ENCODE data around the gene ARHGEF38.
A peak's percentile ranks its signal among the peaks of the same experiment; 100 is the strongest.

The ARHGEF38 gene

DNA sequence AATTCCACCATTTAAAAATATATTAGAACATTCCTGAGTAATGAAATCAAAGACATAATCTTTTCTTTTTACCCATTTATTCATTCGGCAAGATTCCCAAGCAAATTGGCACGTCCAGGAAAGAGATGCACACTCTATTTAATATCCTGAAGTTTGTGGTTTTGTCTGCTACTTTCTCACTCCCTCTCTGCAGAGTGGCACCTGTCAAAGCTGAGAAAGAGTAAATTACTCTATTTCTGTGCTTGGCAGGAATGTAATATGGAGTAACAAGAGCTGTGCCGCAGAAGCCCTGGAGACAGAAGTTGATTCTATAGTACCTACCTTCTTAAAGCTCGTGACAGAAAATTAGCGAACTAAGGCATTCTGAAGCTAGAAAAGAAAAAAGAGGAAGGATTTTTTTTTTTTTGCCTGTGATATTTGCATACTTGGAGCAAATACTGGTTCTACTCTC is 161.7 kb downstream of the ARHGEF38 start:
- peak; percentile 16 to 62 for DNase-seq (ENCODE audit: low read depth in 1 of 2, low spot score in 1 of 2)
- Histone ChIP-seq H3K27ac (replicated peaks) (peak overlapping the region; percentile 82), H3K27me3 (ENCODE audit: insufficient read depth, poor library complexity, severe bottlenecking) (no peaks in the 10 kb centered on the region), H3K4me3 (replicated peaks; ENCODE audit: insufficient read depth, low read length) (peak overlapping the region; percentile 38)
- TF ChIP-seq, protein P1, sequence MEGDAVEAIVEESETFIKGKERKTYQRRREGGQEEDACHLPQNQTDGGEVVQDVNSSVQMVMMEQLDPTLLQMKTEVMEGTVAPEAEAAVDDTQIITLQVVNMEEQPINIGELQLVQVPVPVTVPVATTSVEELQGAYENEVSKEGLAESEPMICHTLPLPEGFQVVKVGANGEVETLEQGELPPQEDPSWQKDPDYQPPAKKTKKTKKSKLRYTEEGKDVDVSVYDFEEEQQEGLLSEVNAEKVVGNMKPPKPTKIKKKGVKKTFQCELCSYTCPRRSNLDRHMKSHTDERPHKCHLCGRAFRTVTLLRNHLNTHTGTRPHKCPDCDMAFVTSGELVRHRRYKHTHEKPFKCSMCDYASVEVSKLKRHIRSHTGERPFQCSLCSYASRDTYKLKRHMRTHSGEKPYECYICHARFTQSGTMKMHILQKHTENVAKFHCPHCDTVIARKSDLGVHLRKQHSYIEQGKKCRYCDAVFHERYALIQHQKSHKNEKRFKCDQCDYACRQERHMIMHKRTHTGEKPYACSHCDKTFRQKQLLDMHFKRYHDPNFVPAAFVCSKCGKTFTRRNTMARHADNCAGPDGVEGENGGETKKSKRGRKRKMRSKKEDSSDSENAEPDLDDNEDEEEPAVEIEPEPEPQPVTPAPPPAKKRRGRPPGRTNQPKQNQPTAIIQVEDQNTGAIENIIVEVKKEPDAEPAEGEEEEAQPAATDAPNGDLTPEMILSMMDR (IDR thresholded peaks at IDR 0.05; ENCODE audit: insufficient read depth, low read length) = no peak
- no peak for TF ChIP-seq GABPA (IDR thresholded peaks at IDR 0.05; ENCODE audit: low read depth)
- TF ChIP-seq SPI1 (IDR thresholded peaks at IDR 0.05; ENCODE audit: borderline replicate concordance, low read depth) = no peak
- TF ChIP-seq, protein P2, sequence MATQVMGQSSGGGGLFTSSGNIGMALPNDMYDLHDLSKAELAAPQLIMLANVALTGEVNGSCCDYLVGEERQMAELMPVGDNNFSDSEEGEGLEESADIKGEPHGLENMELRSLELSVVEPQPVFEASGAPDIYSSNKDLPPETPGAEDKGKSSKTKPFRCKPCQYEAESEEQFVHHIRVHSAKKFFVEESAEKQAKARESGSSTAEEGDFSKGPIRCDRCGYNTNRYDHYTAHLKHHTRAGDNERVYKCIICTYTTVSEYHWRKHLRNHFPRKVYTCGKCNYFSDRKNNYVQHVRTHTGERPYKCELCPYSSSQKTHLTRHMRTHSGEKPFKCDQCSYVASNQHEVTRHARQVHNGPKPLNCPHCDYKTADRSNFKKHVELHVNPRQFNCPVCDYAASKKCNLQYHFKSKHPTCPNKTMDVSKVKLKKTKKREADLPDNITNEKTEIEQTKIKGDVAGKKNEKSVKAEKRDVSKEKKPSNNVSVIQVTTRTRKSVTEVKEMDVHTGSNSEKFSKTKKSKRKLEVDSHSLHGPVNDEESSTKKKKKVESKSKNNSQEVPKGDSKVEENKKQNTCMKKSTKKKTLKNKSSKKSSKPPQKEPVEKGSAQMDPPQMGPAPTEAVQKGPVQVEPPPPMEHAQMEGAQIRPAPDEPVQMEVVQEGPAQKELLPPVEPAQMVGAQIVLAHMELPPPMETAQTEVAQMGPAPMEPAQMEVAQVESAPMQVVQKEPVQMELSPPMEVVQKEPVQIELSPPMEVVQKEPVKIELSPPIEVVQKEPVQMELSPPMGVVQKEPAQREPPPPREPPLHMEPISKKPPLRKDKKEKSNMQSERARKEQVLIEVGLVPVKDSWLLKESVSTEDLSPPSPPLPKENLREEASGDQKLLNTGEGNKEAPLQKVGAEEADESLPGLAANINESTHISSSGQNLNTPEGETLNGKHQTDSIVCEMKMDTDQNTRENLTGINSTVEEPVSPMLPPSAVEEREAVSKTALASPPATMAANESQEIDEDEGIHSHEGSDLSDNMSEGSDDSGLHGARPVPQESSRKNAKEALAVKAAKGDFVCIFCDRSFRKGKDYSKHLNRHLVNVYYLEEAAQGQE (IDR thresholded peaks at IDR 0.05; ENCODE audit: insufficient replicate concordance, low read depth) = no peak
- TF ChIP-seq POLR2AphosphoS5 (IDR thresholded peaks at IDR 0.05; ENCODE audit: low read depth) = no peak

DNA sequence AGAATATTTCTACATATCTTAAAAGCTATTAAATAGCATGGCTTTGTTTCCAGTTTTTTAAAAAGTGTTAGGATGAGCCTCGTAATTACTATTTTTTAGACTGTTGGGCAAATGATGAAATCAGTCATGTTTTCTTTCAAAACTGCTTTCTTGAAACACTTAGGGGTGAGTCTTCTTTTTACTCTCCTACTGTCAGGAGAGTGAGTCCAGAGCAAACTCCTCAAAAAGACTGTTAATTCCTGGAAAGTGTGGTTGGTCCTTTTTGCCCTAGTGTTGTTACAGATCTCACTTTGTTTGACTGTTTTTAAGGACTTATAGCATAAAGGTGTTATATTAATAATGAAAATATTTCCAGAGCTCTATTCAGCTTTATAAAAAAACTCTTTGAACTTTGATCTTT is 162.5 kb downstream of the ARHGEF38 start:
- Histone ChIP-seq H3K4me3 (replicated peaks; ENCODE audit: insufficient read depth, low read length) (no peak overlapping the region), H3K27me3 (ENCODE audit: insufficient read depth, poor library complexity, severe bottlenecking) (no peaks in the 10 kb centered on the region), H3K27ac (replicated peaks) (peak overlapping the region; percentile 82)
- TF ChIP-seq, protein P1 (IDR thresholded peaks at IDR 0.05; ENCODE audit: insufficient read depth, low read length) = no peak
- TF ChIP-seq, protein P2 (IDR thresholded peaks at IDR 0.05; ENCODE audit: insufficient replicate concordance, low read depth) = no peak
- TF ChIP-seq SPI1 (IDR thresholded peaks at IDR 0.05; ENCODE audit: borderline replicate concordance, low read depth) (no peak), GABPA (IDR thresholded peaks at IDR 0.05; ENCODE audit: low read depth) (no peak), POLR2AphosphoS5 (IDR thresholded peaks at IDR 0.05; ENCODE audit: low read depth) (no peak)
- DNase-seq (ENCODE audit: low read depth in 1 of 2, low spot score in 1 of 2) = peak in 1 of 2 experiments; percentile 14

DNA sequence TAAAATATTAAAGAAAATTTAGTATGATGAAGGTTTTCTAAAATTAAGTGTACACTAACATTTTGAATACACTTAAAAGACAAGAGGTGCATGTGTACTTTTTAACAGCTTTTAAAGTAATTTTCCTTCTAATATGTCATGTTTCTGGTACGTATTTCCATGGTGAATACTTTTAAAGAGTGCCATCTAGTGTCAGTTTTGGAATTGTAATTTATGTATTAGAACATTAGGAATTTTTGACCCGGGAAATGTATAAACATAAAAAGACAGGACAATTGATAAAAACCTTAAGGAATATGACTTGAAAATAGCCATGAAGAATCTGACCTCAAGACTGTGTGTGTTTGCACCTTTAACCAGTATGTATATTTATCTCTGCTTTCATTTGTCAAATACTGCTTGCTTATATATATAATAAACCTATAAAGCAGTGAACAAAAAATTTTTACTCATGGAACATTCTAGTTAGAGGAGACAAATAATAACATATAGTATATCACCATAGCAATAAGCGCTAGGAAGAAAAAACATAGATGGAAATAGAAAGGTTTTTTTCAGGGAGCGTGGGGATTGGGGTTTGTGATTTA is 163.4 kb downstream of the ARHGEF38 start:
- peak overlapping the region; percentile 9; the same call in 1 of the 2 replicates for H3K4me3 ChIP-seq (replicated peaks; ENCODE audit: insufficient read depth, low read length)
- TF ChIP-seq, protein P1 (IDR thresholded peaks at IDR 0.05; ENCODE audit: insufficient read depth, low read length) = peak; percentile 17
- no peak for TF ChIP-seq GABPA (IDR thresholded peaks at IDR 0.05; ENCODE audit: low read depth)
- H3K27me3 ChIP-seq (ENCODE audit: insufficient read depth, poor library complexity, severe bottlenecking) = no peaks in the 10 kb centered on the region
- H3K27ac ChIP-seq (replicated peaks) = peak overlapping the region; percentile 82
- no peak for DNase-seq (ENCODE audit: low read depth in 1 of 2, low spot score in 1 of 2)

DNA sequence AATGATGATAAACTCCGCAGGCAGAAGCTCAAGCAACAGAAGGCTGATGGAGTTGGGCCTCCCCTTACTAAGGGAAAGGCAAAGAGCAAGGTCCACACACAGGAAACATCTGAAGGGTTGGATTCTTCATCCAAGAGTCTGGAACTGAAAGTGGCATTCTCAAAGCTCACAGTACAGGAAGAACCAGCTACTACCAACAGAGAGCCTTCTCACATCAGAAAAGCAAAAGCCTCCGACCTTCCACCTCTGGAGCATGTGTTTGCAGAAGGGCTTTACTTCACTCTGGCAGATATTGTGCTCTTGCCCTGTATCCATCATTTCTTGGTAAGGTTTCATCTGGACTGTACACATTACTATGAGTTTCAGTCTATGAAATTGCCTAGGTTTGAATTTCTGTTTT is 166.8 kb downstream of the ARHGEF38 start:
- Histone ChIP-seq H3K4me3 (replicated peaks; ENCODE audit: insufficient read depth, low read length) (no peak overlapping the region), H3K27ac (replicated peaks) (no peak overlapping the region), H3K27me3 (ENCODE audit: insufficient read depth, poor library complexity, severe bottlenecking) (no peaks in the 10 kb centered on the region)
- DNase-seq (ENCODE audit: low read depth in 1 of 2, low spot score in 1 of 2) = no peak
- TF ChIP-seq, protein P1 (IDR thresholded peaks at IDR 0.05; ENCODE audit: insufficient read depth, low read length) = no peak
- TF ChIP-seq SPI1 (IDR thresholded peaks at IDR 0.05; ENCODE audit: borderline replicate concordance, low read depth) (no peak), POLR2AphosphoS5 (IDR thresholded peaks at IDR 0.05; ENCODE audit: low read depth) (no peak), GABPA (IDR thresholded peaks at IDR 0.05; ENCODE audit: low read depth) (no peak)
- TF ChIP-seq, protein P2 (IDR thresholded peaks at IDR 0.05; ENCODE audit: insufficient replicate concordance, low read depth) = no peak

Data from HL-60 (cell line).